Suprapubic skin (tissue), 4 donors: Measurements from ENCODE around the gene UGT1A3.

ENCODE experiments used
- POLR2A ChIP-seq, 2 donors: fragments of 450-650 bp; IDR thresholded peaks; one replicate each; pipeline ENCODE4 v1.6.1; 2017; ENCODE audit warnings: antibody characterized with exemption in 2 of 2, mild to moderate bottlenecking in 2 of 2, moderate library complexity in 2 of 2
- POLR2AphosphoS5 ChIP-seq, 3 donors: sonication (generic); formaldehyde crosslinking; IDR thresholded peaks; one replicate each; pipeline ENCODE4 v1.6.1; 2017; ENCODE audit warnings: antibody characterized with exemption in 3 of 3
- TF ChIP-seq, protein P1 (sequence below), 2 donors: fragments of 200-600 bp in 1 of 2; fragments of 450-650 bp in 1 of 2; sonication (generic) in 1 of 2; IDR thresholded peaks; one replicate each; pipeline ENCODE4 v1.5.1; 2016 to 2019; ENCODE audit warnings: antibody characterized with exemption in 2 of 2, mild to moderate bottlenecking in 1 of 2, moderate library complexity in 1 of 2

DNA sequence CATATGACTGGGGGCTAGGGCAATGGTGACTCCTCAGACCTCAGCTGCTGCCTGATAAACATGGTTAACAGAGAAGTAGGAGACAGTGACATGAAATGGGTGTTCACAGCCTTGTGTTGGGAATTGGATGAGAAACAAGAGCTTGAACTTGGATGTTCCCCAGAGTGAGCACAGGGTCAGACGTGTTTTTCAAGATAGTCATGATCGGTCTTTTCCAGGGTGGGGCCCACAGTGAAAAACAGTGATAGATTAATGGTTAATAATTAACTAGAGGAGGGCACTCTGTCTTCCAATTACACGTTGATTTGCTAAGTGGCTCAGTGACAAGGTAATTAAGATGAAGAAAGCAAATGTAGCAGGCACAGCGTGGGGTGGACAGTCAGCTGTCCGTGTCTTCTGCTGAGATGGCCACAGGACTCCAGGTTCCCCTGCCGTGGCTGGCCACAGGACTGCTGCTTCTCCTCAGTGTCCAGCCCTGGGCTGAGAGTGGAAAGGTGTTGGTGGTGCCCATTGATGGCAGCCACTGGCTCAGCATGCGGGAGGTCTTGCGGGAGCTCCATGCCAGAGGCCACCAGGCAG is at the start of gene UGT1A3:
- TF ChIP-seq, protein P1, sequence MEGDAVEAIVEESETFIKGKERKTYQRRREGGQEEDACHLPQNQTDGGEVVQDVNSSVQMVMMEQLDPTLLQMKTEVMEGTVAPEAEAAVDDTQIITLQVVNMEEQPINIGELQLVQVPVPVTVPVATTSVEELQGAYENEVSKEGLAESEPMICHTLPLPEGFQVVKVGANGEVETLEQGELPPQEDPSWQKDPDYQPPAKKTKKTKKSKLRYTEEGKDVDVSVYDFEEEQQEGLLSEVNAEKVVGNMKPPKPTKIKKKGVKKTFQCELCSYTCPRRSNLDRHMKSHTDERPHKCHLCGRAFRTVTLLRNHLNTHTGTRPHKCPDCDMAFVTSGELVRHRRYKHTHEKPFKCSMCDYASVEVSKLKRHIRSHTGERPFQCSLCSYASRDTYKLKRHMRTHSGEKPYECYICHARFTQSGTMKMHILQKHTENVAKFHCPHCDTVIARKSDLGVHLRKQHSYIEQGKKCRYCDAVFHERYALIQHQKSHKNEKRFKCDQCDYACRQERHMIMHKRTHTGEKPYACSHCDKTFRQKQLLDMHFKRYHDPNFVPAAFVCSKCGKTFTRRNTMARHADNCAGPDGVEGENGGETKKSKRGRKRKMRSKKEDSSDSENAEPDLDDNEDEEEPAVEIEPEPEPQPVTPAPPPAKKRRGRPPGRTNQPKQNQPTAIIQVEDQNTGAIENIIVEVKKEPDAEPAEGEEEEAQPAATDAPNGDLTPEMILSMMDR (IDR thresholded peaks at IDR 0.05), result no peak
- no peak for TF ChIP-seq POLR2A (IDR thresholded peaks at IDR 0.05)
- TF ChIP-seq POLR2AphosphoS5 (IDR thresholded peaks at IDR 0.05), result no peak
